Panc1 (cell line): ENCODE measurements around the gene DSCAML1.

ENCODE experiments used
- CTCF ChIP-seq: fragments of 450-650 bp; IDR thresholded peaks from 2 replicates; pipeline ENCODE4 v1.5.1; 2017; ENCODE audit warnings: mild to moderate bottlenecking
- POLR2AphosphoS5 ChIP-seq: IDR thresholded peaks from 2 replicates; pipeline ENCODE4 v1.6.1; 2012; ENCODE audit warnings: mild to moderate bottlenecking, low read depth, low read length, moderate library complexity
- REST ChIP-seq, 2 experiments: IDR thresholded peaks; 2 replicates each; pipeline ENCODE4 v1.6.1; 2011 to 2012; ENCODE audit warnings: low read depth in 2 of 2, control low read depth in 1 of 2, low read length in 1 of 2, mild to moderate bottlenecking in 1 of 2, moderate library complexity in 1 of 2; ENCODE audit not compliant: insufficient read depth in 1 of 2
- SIN3A ChIP-seq: IDR thresholded peaks from 2 replicates; pipeline ENCODE4 v1.6.1; 2012; ENCODE audit warnings: low read depth, mild to moderate bottlenecking, low read length, moderate library complexity, borderline replicate concordance; ENCODE audit not compliant: insufficient read depth
- TCF7L2 ChIP-seq: IDR thresholded peaks from 2 replicates; pipeline ENCODE4 v1.6.1; 2011; ENCODE audit warnings: mild to moderate bottlenecking, low read depth, low read length, inconsistent platforms

- TF ChIP-seq CTCF = no peak
- TF ChIP-seq SIN3A = no peak
- TF ChIP-seq POLR2AphosphoS5 = no peak
- TF ChIP-seq REST (IDR thresholded peaks at IDR 0.05; ENCODE audit: insufficient read depth in 1 of 2, low read depth in 2 of 2, low read length in 1 of 2) = no peak
- no peak for TF ChIP-seq TCF7L2
These were observed 37.9 kb upstream of the DSCAML1 start for GRCh38 chr11:117834838-117835443.
